Measurements from ENCODE around the gene BMAL1. TPM values are rescaled to one million over a fixed set of nuclear protein-coding genes. Genes with fewer than 3 reads are reported as not detected.

Gene BMAL1
- total and polyA plus RNA-seq, 2 of the 8 experiments (the other 6 are each of a cell fraction or from before 2014, with no cell fraction given) = 6.8 to 6.9 TPM

- Histone ChIP-seq H2BK12ac (ENCODE audit: low read depth, low read length) (no peak overlapping the region), H3K4me1 (replicated peaks in 1 of 4; ENCODE audit: control insufficient read depth in 3 of 4, insufficient read depth in 4 of 4, low read length in 3 of 4) (peaks cover 0 to 3% (median 0%) of the 10 kb centered on the region in 4 experiments; a peak in 3 of 7 replicates), H3K56ac (replicated peaks; ENCODE audit: insufficient read length, low read depth, low read length) (no peak overlapping the region), H3K27me3 (replicated peaks in 1 of 4; ENCODE audit: control insufficient read depth in 3 of 4, extremely low read depth in 1 of 4, insufficient read depth in 3 of 4, low read length in 3 of 4) (no peaks in the 10 kb centered on the region), H4K20me1 (replicated peaks in 1 of 2; ENCODE audit: control insufficient read depth in 1 of 2, insufficient read depth in 2 of 2, low read length in 2 of 2) (no peaks in the 10 kb centered on the region), H2AFZ (ENCODE audit: low read length) (no peak overlapping the region), H3K4me2 (ENCODE audit: insufficient read depth in 1 of 2, low read depth in 2 of 2, low read length in 2 of 2) (no peak overlapping the region), H2BK120ac (replicated peaks; ENCODE audit: low read depth, low read length) (no peak overlapping the region), H3K4ac (replicated peaks; ENCODE audit: insufficient read length, low read depth, low read length) (no peak overlapping the region), H3K27ac (ENCODE audit: low read depth, low read length) (no peak overlapping the region), H3K23ac (ENCODE audit: insufficient read length) (no peak overlapping the region), H4K91ac (replicated peaks; ENCODE audit: insufficient read length, low read length) (no peak overlapping the region), H2BK5ac (ENCODE audit: low read depth, low read length) (no peak overlapping the region), H3K79me1 (ENCODE audit: low read depth, low read length) (no peaks in the 10 kb centered on the region), H2BK15ac (ENCODE audit: low read length) (no peak overlapping the region), H3K4me3 (ENCODE audit: extremely low read depth in 1 of 4, insufficient read depth in 2 of 4, low read depth in 3 of 4, low read length in 4 of 4) (no peak overlapping the region), H2AK5ac (ENCODE audit: low read depth, low read length) (no peak overlapping the region), H3K9ac (replicated peaks in 1 of 4; ENCODE audit: extremely low read depth in 1 of 4, low read depth in 3 of 4, low read length in 3 of 4) (no peak overlapping the region), H3K23me2 (ENCODE audit: low read depth, low read length) (no peaks in the 10 kb centered on the region), H4K8ac (ENCODE audit: extremely low read depth, insufficient read depth, low read length) (no peak overlapping the region), H3K36me3 (ENCODE audit: control insufficient read depth in 2 of 4, insufficient read depth in 4 of 4, low read length in 3 of 4) (no peaks in the 10 kb centered on the region; a peak in 1 of 8 replicates), H3K9me3 (ENCODE audit: insufficient read depth in 2 of 2, low read depth in 1 of 2, low read length in 1 of 2) (no peaks in the 10 kb centered on the region), H3K79me2 (ENCODE audit: control insufficient read depth in 1 of 2, insufficient read depth in 2 of 2, low read length in 2 of 2) (no peaks in the 10 kb centered on the region), H2BK20ac (ENCODE audit: low read length) (no peak overlapping the region), H4K5ac (ENCODE audit: insufficient read length, low read depth, low read length) (no peak overlapping the region), H3K18ac (ENCODE audit: extremely low read depth, low read length) (no peak overlapping the region), H3K14ac (ENCODE audit: insufficient read length) (no peak overlapping the region)
- DNase-seq (ENCODE audit: low read depth in 1 of 2, low spot score in 2 of 2) = no peak
- ChIA-PET CTCF (ENCODE audit: partially characterized antibody) (interaction anchor here (1.0 to 1.6 kb wide), 6 partner anchors 10 to 93 kb away, joined by 3 to 13 read pairs (median 4); no protein-coding TSS in a partner anchor), POLR2A (ENCODE audit: partially characterized antibody) (no interaction called here)
- TF ChIP-seq ASH2L (IDR thresholded peaks at IDR 0.05; ENCODE audit: low read length) (no peak), E2F6 (IDR thresholded peaks at IDR 0.05) (no peak), HDAC2 (IDR thresholded peaks at IDR 0.05; ENCODE audit: borderline replicate concordance in 1 of 2, low read depth in 2 of 2, low read length in 2 of 2) (no peak), CREB1 (IDR thresholded peaks at IDR 0.05) (no peak), NANOG (IDR thresholded peaks at IDR 0.05; ENCODE audit: insufficient read depth, low read depth, low read length, poor library complexity, severe bottlenecking) (no peak), TAF1 (IDR thresholded peaks at IDR 0.05; ENCODE audit: low read depth, low read length) (no peak)
- 87% methylated on average over 2 of the region's 2 CpGs; no CpG with 5 or more reads in 1 of the 2 experiments for WGBS, 2 experiments (ENCODE audit: extremely low coverage in 1 of 2, insufficient coverage in 1 of 2, insufficient read length in 1 of 2, insufficient replicate concordance in 2 of 2, low coverage in 1 of 2, low lambda C conversion rate in 2 of 2, missing lambda C conversion rate in 1 of 2)
- no peak for FAIRE-seq
Measured at GRCh38 chr11:13373216-13373615, 95.6 kb downstream of the BMAL1 start.

Data from H1 (cell line).